HepG2 (cell line): ENCODE measurements around the gene A1CF.

Experiments
- CEBPB ChIP-seq: IDR thresholded peaks from 2 replicates; pipeline ENCODE4 v1.6.1; 2011; ENCODE audit warnings: low read depth, low read length, improper control_type of control experiment, borderline replicate concordance
- EZH2 ChIP-seq: conservative IDR thresholded peaks from 2 replicates; pipeline ENCODE4 v1.6.1; 2012; ENCODE audit warnings: mild to moderate bottlenecking, low read depth, low read length, moderate library complexity
- KAT7 ChIP-seq: IDR thresholded peaks from 2 replicates; pipeline ENCODE4 v1.6.1; 2018; ENCODE audit warnings: borderline replicate concordance, missing compliant biosample characterization
- KDM5A ChIP-seq: fragments of 200-600 bp; sonication (generic); IDR thresholded peaks from 2 replicates; pipeline ENCODE4 v1.7.0; 2018; ENCODE audit warnings: antibody characterized with exemption, mild to moderate bottlenecking, low read length, borderline replicate concordance
- NR2C2 ChIP-seq: sonication (generic); formaldehyde crosslinking; IDR thresholded peaks from 2 replicates; pipeline ENCODE4 v1.4.0; 2020; ENCODE audit warnings: missing genetic modification reagents, mild to moderate bottlenecking, moderate library complexity, borderline replicate concordance
- SIN3A ChIP-seq: IDR thresholded peaks from 2 replicates; pipeline ENCODE4 v1.6.1; 2011; ENCODE audit warnings: low read depth, mild to moderate bottlenecking, control low read depth, low read length, borderline replicate concordance
- SNAPC5 ChIP-seq: sonication (generic); formaldehyde crosslinking; IDR thresholded peaks from 2 replicates; pipeline ENCODE4 v1.8.1; 2023; ENCODE audit warnings: mild to moderate bottlenecking, missing genetic modification reagents, borderline replicate concordance
- ZNF878 ChIP-seq: sonication (generic); formaldehyde crosslinking; IDR thresholded peaks from 2 replicates; pipeline ENCODE4 v1.8.1; 2023; ENCODE audit warnings: mild to moderate bottlenecking, missing genetic modification reagents, moderate library complexity

GRCh38 chr10:50883629-50884028 is 1.8 kb downstream of the A1CF start:
- no peak for TF ChIP-seq KDM5A
- no peak for TF ChIP-seq CEBPB
- no peak for TF ChIP-seq SIN3A
- no peak for TF ChIP-seq EZH2
- no peak for TF ChIP-seq ZNF878 (CRISPR knock-in tag)
- TF ChIP-seq SNAPC5 (CRISPR knock-in tag): no peak
- TF ChIP-seq NR2C2 (CRISPR knock-in tag): no peak
- 0 out of 2 replicates have a peak, but pooled peaks have one; percentile 19 for TF ChIP-seq KAT7 (CRISPR knock-in tag)
